ENCODE data around the gene TSPAN11.
"Not testable (repeated sequence)": the region's sequence is repeated elsewhere in the genome, so short reads cannot be mapped to it uniquely, and the experiment has no call there.

TSPAN11 gene

GRCh38 chr12:30882706-30883105 lies 43.8 kb upstream of the TSPAN11 start:
- ChIA-PET POLR2A (no interaction called here), CTCF (interaction anchor here (0.6 kb wide), 1 partner anchor 36 kb away, joined by 5 read pairs; no protein-coding TSS in a partner anchor)
- no peak for DNase-seq (ENCODE audit: extremely low spot score)
- TF ChIP-seq LEF1 (IDR thresholded peaks at IDR 0.05; ENCODE audit: borderline replicate concordance), result no peak
- no peak for TF ChIP-seq TARDBP (IDR thresholded peaks at IDR 0.05)
- no peak for TF ChIP-seq ARNT (IDR thresholded peaks at IDR 0.05)
- TF ChIP-seq L3MBTL2 (conservative IDR thresholded peaks at IDR 0.05), result no peak
- no peak for TF ChIP-seq SUZ12 (IDR thresholded peaks at IDR 0.05)
- no peak for TF ChIP-seq NFRKB (IDR thresholded peaks at IDR 0.05)
- TF ChIP-seq HDGF (IDR thresholded peaks at IDR 0.05; ENCODE audit: borderline replicate concordance), result no peak
- TF ChIP-seq FOXA1 (IDR thresholded peaks at IDR 0.05), result no peak
- no peak for TF ChIP-seq SP1 (IDR thresholded peaks at IDR 0.05)

DNA sequence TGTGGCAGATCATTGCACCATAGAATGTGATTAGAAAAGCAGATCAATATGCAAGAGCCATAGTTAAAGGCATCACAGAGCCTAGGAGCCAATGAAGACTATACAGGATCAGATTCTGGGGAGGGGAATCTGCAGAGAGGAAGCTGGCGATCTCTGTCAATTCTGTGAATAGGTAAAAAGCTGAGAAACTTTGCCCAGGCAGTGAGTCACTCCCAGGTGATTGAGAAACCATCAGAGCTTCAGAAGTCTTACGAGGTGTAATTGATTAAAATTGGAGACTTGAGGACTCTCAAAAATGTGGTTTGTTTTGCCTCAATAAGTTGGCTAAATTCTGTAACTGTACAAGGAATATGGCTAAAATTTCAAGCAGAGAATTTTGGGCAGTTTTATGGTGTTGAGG lies 41.7 kb upstream of the TSPAN11 start:
- ChIA-PET CTCF (interaction anchor here (1.2 kb wide), 1 partner anchor 97 kb away, joined by 4 read pairs; no protein-coding TSS in a partner anchor), POLR2A (no interaction called here)
- DNase-seq (ENCODE audit: extremely low spot score), result no peak
- TF ChIP-seq FOXA1 (IDR thresholded peaks at IDR 0.05), result no peak

DNA sequence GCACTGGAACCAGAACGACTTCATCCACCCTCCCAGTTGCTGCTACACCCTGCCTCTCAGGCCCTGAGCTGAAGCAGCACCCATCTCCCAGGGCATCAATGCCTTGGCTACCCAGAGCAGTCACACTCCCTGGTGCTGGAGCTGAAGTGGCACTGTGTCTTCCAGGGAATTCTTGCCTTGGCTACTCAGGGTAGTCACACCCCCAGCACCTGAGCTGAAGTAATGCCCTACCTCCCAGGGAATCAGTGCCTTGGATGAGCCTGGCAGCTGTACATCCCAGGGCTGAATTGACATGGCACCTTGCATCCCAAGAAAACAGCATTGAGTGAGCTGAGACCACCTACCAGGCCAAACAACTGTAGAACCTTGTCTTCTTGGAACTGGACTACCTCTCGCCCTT lies 41.2 kb upstream of the TSPAN11 start:
- ChIA-PET CTCF (interaction anchor here (1.2 kb wide), 1 partner anchor 96 kb away, joined by 4 read pairs; no protein-coding TSS in a partner anchor), POLR2A (no interaction called here)
- TF ChIP-seq NFRKB (IDR thresholded peaks at IDR 0.05) (no peak), CTBP1 (IDR thresholded peaks at IDR 0.05; ENCODE audit: borderline replicate concordance) (no peak), FOXK2 (IDR thresholded peaks at IDR 0.05) (no peak), HDGF (IDR thresholded peaks at IDR 0.05; ENCODE audit: borderline replicate concordance) (no peak)
- DNase-seq (ENCODE audit: extremely low spot score), result no peak

DNA sequence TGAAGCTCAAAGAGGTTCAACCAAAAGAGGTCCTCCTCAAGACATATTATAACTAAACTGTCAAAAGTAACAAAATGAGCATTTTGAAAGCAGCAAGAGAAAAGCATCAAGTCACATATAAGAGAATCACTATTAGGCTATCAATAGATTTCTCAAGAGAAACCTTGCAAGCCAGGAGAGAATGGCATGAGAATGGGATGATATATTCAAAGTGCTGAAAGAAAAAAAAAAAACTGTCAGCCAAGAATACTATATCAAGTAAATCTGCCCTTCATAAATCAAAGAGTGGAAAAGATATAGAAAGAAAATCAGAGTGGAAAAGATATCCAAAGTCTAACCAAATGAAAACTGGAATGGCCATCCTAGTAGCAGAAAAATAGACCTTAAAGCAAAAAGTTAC lies 39.3 kb upstream of the TSPAN11 start:
- no peak for DNase-seq (ENCODE audit: extremely low spot score)
- ChIA-PET POLR2A (no interaction called here), CTCF (no interaction called here)

DNA sequence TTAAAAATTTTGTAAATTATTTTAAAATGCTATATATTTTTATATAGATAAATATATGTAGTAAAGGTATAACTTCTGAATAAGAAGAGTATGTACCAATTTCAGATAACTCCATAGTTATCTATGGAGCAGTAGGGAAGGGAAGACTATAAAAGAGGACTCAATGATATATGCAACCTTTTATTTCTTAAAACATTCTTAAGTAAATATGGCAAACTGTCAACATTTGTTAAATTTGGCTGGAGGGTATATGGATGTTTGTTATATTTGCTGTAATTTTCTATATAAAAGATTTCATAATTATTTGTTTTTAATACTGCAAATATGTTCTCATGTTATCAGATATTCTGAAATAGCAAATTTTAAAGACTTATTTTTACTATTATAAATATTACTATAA lies 38.3 kb upstream of the TSPAN11 start:
- DNase-seq (ENCODE audit: extremely low spot score), result no peak
- POLR2A ChIA-PET, result no interaction called here
- TF ChIP-seq PKNOX1 (IDR thresholded peaks at IDR 0.05) (no peak), HDGF (IDR thresholded peaks at IDR 0.05; ENCODE audit: borderline replicate concordance) (no peak), ZNF384 (IDR thresholded peaks at IDR 0.05) (no peak), ELF4 (IDR thresholded peaks at IDR 0.05) (no peak), SUZ12 (IDR thresholded peaks at IDR 0.05) (no peak), L3MBTL2 (conservative IDR thresholded peaks at IDR 0.05) (no peak), FOXK2 (IDR thresholded peaks at IDR 0.05) (no peak), LEF1 (IDR thresholded peaks at IDR 0.05; ENCODE audit: borderline replicate concordance) (no peak), CTBP1 (IDR thresholded peaks at IDR 0.05; ENCODE audit: borderline replicate concordance) (no peak), FOXM1 (IDR thresholded peaks at IDR 0.05; ENCODE audit: borderline replicate concordance) (no peak), NFRKB (IDR thresholded peaks at IDR 0.05) (no peak), ARNT (IDR thresholded peaks at IDR 0.05) (no peak)
- CTCF ChIA-PET, result no interaction called here

More for the DNA sequence above, 39.3 kb upstream of the TSPAN11 start:
- TF ChIP-seq FOXK2 (IDR thresholded peaks at IDR 0.05) (no peak), BHLHE40 (IDR thresholded peaks at IDR 0.05; ENCODE audit: borderline replicate concordance) (no peak), SUZ12 (IDR thresholded peaks at IDR 0.05) (no peak), FOXA1 (IDR thresholded peaks at IDR 0.05) (no peak), ELF4 (IDR thresholded peaks at IDR 0.05) (no peak), ARNT (IDR thresholded peaks at IDR 0.05) (no peak), FOXM1 (IDR thresholded peaks at IDR 0.05; ENCODE audit: borderline replicate concordance) (no peak), L3MBTL2 (conservative IDR thresholded peaks at IDR 0.05) (no peak), CTBP1 (IDR thresholded peaks at IDR 0.05; ENCODE audit: borderline replicate concordance) (no peak)

GRCh38 chr12:30894531-30894930 lies 32.0 kb upstream of the TSPAN11 start:
- CTCF ChIA-PET; DNase-seq (ENCODE audit: extremely low spot score): not testable (repeated sequence)

GRCh38 chr12:30896461-30896860 lies 30.1 kb upstream of the TSPAN11 start:
- POLR2A ChIA-PET, result no interaction called here
- TF ChIP-seq LEF1 (IDR thresholded peaks at IDR 0.05; ENCODE audit: borderline replicate concordance), result no peak
- no peak for TF ChIP-seq BHLHE40 (IDR thresholded peaks at IDR 0.05; ENCODE audit: borderline replicate concordance)
- TF ChIP-seq HDGF (IDR thresholded peaks at IDR 0.05; ENCODE audit: borderline replicate concordance), result no peak
- no peak for TF ChIP-seq FOXA1 (IDR thresholded peaks at IDR 0.05)
- no peak for TF ChIP-seq FOXM1 (IDR thresholded peaks at IDR 0.05; ENCODE audit: borderline replicate concordance)
- no peak for TF ChIP-seq L3MBTL2 (conservative IDR thresholded peaks at IDR 0.05)
- TF ChIP-seq FOXK2 (IDR thresholded peaks at IDR 0.05), result no peak
- TF ChIP-seq ARNT (IDR thresholded peaks at IDR 0.05), result no peak
- no peak for TF ChIP-seq PKNOX1 (IDR thresholded peaks at IDR 0.05)
- no peak for TF ChIP-seq SP1 (IDR thresholded peaks at IDR 0.05)
- TF ChIP-seq ZNF384 (IDR thresholded peaks at IDR 0.05), result no peak
- TF ChIP-seq ELF4 (IDR thresholded peaks at IDR 0.05), result no peak
- no peak for TF ChIP-seq NFRKB (IDR thresholded peaks at IDR 0.05)
- TF ChIP-seq CTBP1 (IDR thresholded peaks at IDR 0.05; ENCODE audit: borderline replicate concordance), result no peak
- TF ChIP-seq SUZ12 (IDR thresholded peaks at IDR 0.05), result no peak
- TF ChIP-seq TARDBP (IDR thresholded peaks at IDR 0.05), result no peak
- DNase-seq (ENCODE audit: extremely low spot score), result no peak
- CTCF ChIA-PET, result no interaction called here

More at GRCh38 chr12:30894531-30894930, 32.0 kb upstream of the TSPAN11 start:
- POLR2A ChIA-PET, result not testable (repeated sequence)

GRCh38 chr12:30898846-30899245 lies 27.7 kb upstream of the TSPAN11 start:
- no peak for TF ChIP-seq FOXM1 (IDR thresholded peaks at IDR 0.05; ENCODE audit: borderline replicate concordance)
- TF ChIP-seq FOXA1 (IDR thresholded peaks at IDR 0.05), result no peak
- no peak for TF ChIP-seq ZNF384 (IDR thresholded peaks at IDR 0.05)
- TF ChIP-seq PKNOX1 (IDR thresholded peaks at IDR 0.05), result no peak
- TF ChIP-seq CTBP1 (IDR thresholded peaks at IDR 0.05; ENCODE audit: borderline replicate concordance), result no peak
- no peak for TF ChIP-seq ARNT (IDR thresholded peaks at IDR 0.05)
- TF ChIP-seq SP1 (IDR thresholded peaks at IDR 0.05), result no peak
- no peak for TF ChIP-seq HDGF (IDR thresholded peaks at IDR 0.05; ENCODE audit: borderline replicate concordance)
- TF ChIP-seq TARDBP (IDR thresholded peaks at IDR 0.05), result no peak
- no peak for TF ChIP-seq BHLHE40 (IDR thresholded peaks at IDR 0.05; ENCODE audit: borderline replicate concordance)
- no peak for TF ChIP-seq LEF1 (IDR thresholded peaks at IDR 0.05; ENCODE audit: borderline replicate concordance)
- TF ChIP-seq SUZ12 (IDR thresholded peaks at IDR 0.05), result no peak
- TF ChIP-seq L3MBTL2 (conservative IDR thresholded peaks at IDR 0.05), result no peak
- TF ChIP-seq ELF4 (IDR thresholded peaks at IDR 0.05), result no peak
- no peak for TF ChIP-seq NFRKB (IDR thresholded peaks at IDR 0.05)
- no peak for TF ChIP-seq FOXK2 (IDR thresholded peaks at IDR 0.05)
- ChIA-PET POLR2A (interaction anchor here (0.6 kb wide), 1 partner anchor 28 kb away, joined by 4 read pairs; the partner anchor contains the start of gene TSPAN11), CTCF (no interaction called here)
- no peak for DNase-seq (ENCODE audit: extremely low spot score)

Data from HEK293T (cell line).